ENCODE data around the gene CD7.
"Not testable (repeated sequence)": the region's sequence is repeated elsewhere in the genome, so short reads cannot be mapped to it uniquely, and the experiment has no call there.

CD7 gene

GRCh38 chr17:82317394-82318168, at the start of gene CD7:
CD7 (minus strand) TSS chr17:82317608; CDS start chr17:82317495, 113 bp downstream.
- DNase-seq = peak; percentile 80

- no peak for DNase-seq
Observed at GRCh38 chr17:82366749-82367148, 49.3 kb upstream of the CD7 start.

- no peak for DNase-seq
Observed at GRCh38 chr17:82365606-82366295, 48.3 kb upstream of the CD7 start.

GRCh38 chr17:82361885-82362633, 44.7 kb upstream of the CD7 start:
- DNase-seq = no peak

- DNase-seq = not testable (repeated sequence)
Observed at GRCh38 chr17:82359451-82360074, 42.2 kb upstream of the CD7 start.

GRCh38 chr17:82358465-82359350, 41.3 kb upstream of the CD7 start, which contains the start of gene TEX19:
TEX19 (plus strand) TSS chr17:82359247; CDS start chr17:82362151, 2,904 bp downstream.
- DNase-seq = no peak

GRCh38 chr17:82357394-82357793, 40.0 kb upstream of the CD7 start:
- no peak for DNase-seq

- DNase-seq = no peak
Observed at GRCh38 chr17:82356845-82357355, 39.5 kb upstream of the CD7 start.

GRCh38 chr17:82355770-82356427, 38.5 kb upstream of the CD7 start:
- DNase-seq = no peak

GRCh38 chr17:82354804-82355308, 37.4 kb upstream of the CD7 start:
- no peak for DNase-seq

- no peak for DNase-seq
Observed at GRCh38 chr17:82353484-82353883, 36.1 kb upstream of the CD7 start.

- DNase-seq = peak; percentile 79
Observed at GRCh38 chr17:82351713-82352488, 34.5 kb upstream of the CD7 start.

GRCh38 chr17:82351254-82351712, 33.9 kb upstream of the CD7 start:
- DNase-seq = no peak

- DNase-seq = peak; percentile 31
Observed at GRCh38 chr17:82350182-82351030, 33.0 kb upstream of the CD7 start.

- DNase-seq = no peak
Observed at GRCh38 chr17:82349287-82349701, 31.9 kb upstream of the CD7 start.

GRCh38 chr17:82348866-82349265, 31.5 kb upstream of the CD7 start:
- no peak for DNase-seq

GRCh38 chr17:82348434-82348833, 31.0 kb upstream of the CD7 start:
- DNase-seq = no peak

- not testable (repeated sequence) for DNase-seq
Observed at GRCh38 chr17:82347994-82348393, 30.6 kb upstream of the CD7 start.
